Glutamatergic neuron (in vitro differentiated cells): ENCODE measurements around the gene SPAG6. TPM values are rescaled to one million over a fixed set of nuclear protein-coding genes. Genes with fewer than 3 reads are reported as not detected.

ENCODE experiments used
- DNase-seq: peaks from one replicate; pipeline ENCODE4 v3.0.0; 2022
- H3K27ac Mint-ChIP-seq: one replicate; pipeline ENCODE4 v1.8.0; 2020; ENCODE audit warnings: mild to moderate bottlenecking, mixed read lengths, inconsistent platforms; ENCODE audit not compliant: unreplicated experiment
- H3K27me3 Mint-ChIP-seq: one replicate; pipeline ENCODE4 v1.8.0; 2020; ENCODE audit warnings: mild to moderate bottlenecking, moderate library complexity, mixed read lengths, inconsistent platforms; ENCODE audit not compliant: unreplicated experiment
- H3K36me3 Mint-ChIP-seq: one replicate; pipeline ENCODE4 v1.8.0; 2020; ENCODE audit warnings: mild to moderate bottlenecking, mixed read lengths, inconsistent platforms; ENCODE audit not compliant: unreplicated experiment
- H3K4me1 Mint-ChIP-seq: one replicate; pipeline ENCODE4 v1.8.0; 2020; ENCODE audit warnings: mild to moderate bottlenecking, low read depth, mixed read lengths, inconsistent platforms; ENCODE audit not compliant: unreplicated experiment
- H3K4me3 Mint-ChIP-seq: one replicate; pipeline ENCODE4 v1.8.0; 2020; ENCODE audit warnings: mild to moderate bottlenecking, mixed read lengths, inconsistent platforms; ENCODE audit not compliant: unreplicated experiment
- H3K9me3 Mint-ChIP-seq: one replicate; pipeline ENCODE4 v1.8.0; 2020; ENCODE audit warnings: mild to moderate bottlenecking, moderate library complexity, mixed read lengths, inconsistent platforms; ENCODE audit not compliant: unreplicated experiment
- CTCF ChIP-seq: fragments of 200-600 bp; sonication (generic); IDR thresholded peaks from one replicate; pipeline ENCODE4 v1.5.0; 2021; ENCODE audit not compliant: partially characterized antibody, unreplicated experiment
- long read RNA-seq: library from polyadenylated mRNA; unstranded; transcript quantifications from one replicate; pipeline ENCODE4 v2.0.0, GENCODE V29; 2020; ENCODE audit not compliant: unreplicated experiment
- total RNA-seq: library from RNA; stranded (reverse); fragmentation: NEBNext Ultra II Directional; extraction: Animal tissue kit (Norgen Biotek cat#: 25700); gene quantifications from one replicate; pipeline ENCODE4 v1.2.1, GENCODE V29; 2021; ENCODE audit not compliant: unreplicated experiment

Gene SPAG6
- total RNA-seq, result not detected
- long read RNA-seq, result 0 reads

- Mint-ChIP-seq H3K36me3 (peaks cover 4% of the 10 kb centered on the region), H3K27me3 (peaks cover 13% of the 10 kb centered on the region)
Measured at GRCh38 chr10:22345301-22346095, at the start of gene SPAG6. TSS of gene SPAG6 (plus strand) at chr10:22345496. CDS start at chr10:22345612, 116 bp downstream.

DNA sequence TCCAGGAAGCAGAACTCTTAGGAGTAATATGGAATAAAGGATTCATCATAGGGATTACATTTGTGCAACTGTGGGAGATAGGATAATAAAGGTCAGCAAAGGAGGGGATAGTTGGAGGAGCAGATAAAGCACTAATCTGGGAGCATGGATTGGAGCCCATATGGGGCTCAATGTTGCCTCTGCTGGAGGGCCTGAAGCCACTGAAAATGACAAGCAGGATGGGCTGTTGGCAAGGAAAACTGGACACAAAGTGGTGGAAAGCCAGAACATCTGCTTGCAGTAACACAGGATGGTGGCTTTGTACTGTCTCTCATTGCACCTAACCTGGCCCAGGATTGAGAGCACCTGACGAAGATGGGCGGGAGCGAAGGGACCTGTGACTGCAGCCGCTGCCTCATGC, 44.1 kb upstream of the SPAG6 start:
- DNase-seq, result no peak
- Mint-ChIP-seq H3K9me3 (peaks cover 1% of the 10 kb centered on the region), H3K27ac (no peak overlapping the region), H3K4me1 (no peaks in the 10 kb centered on the region), H3K36me3 (no peaks in the 10 kb centered on the region), H3K27me3 (peaks cover 2% of the 10 kb centered on the region), H3K4me3 (no peak overlapping the region)
- no peak for TF ChIP-seq CTCF

More at GRCh38 chr10:22345301-22346095, at the start of gene SPAG6:
- Mint-ChIP-seq H3K9me3 (peaks cover 3% of the 10 kb centered on the region), H3K27ac (no peak within 1 kb of the TSS), H3K4me3 (peak within 1 kb of the TSS; percentile 79), H3K4me1 (no peaks in the 10 kb centered on the region)
- TF ChIP-seq CTCF, result no peak
- DNase-seq, result peak; percentile 64

- H3K27me3 Mint-ChIP-seq, result peaks cover 2% of the 10 kb centered on the region
Measured at GRCh38 chr10:22303461-22303860, 41.8 kb upstream of the SPAG6 start.

DNA sequence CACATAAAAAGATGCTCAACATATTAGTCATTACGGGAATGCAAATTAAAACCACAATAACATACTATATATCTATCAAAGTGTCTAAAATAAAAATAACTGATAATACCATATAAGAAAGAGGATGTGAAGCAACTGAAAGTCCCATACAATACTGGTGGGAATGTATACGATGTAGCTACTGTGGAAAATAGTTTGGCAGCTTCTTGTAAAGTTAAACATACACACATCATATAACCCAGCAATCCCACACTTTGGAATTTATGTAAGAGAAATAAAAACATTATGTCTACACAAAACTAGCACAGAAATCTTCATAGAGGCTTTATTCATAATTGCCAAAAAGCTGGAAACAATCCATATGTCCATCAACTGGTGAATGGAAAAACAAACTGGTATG, 39.6 kb upstream of the SPAG6 start:
- Mint-ChIP-seq H3K9me3 (peaks cover 1% of the 10 kb centered on the region), H3K27me3 (peaks cover 2% of the 10 kb centered on the region)
- DNase-seq, result no peak

More at GRCh38 chr10:22303461-22303860, 41.8 kb upstream of the SPAG6 start:
- H3K27ac Mint-ChIP-seq, result no peak overlapping the region
- H3K4me3 Mint-ChIP-seq, result no peak overlapping the region
- no peak for TF ChIP-seq CTCF
- DNase-seq, result no peak
- H3K4me1 Mint-ChIP-seq, result no peaks in the 10 kb centered on the region
- peaks cover 1% of the 10 kb centered on the region for H3K9me3 Mint-ChIP-seq
- H3K36me3 Mint-ChIP-seq, result no peaks in the 10 kb centered on the region

More for the DNA sequence above, 39.6 kb upstream of the SPAG6 start:
- Mint-ChIP-seq H3K4me1 (no peaks in the 10 kb centered on the region), H3K27ac (no peak overlapping the region), H3K36me3 (no peaks in the 10 kb centered on the region), H3K4me3 (no peak overlapping the region)
- TF ChIP-seq CTCF, result no peak
